GM18520 (cell line): ENCODE measurements around the gene CELA3B.
"Not testable (repeated sequence)": the region's sequence is repeated elsewhere in the genome, so short reads cannot be mapped to it uniquely, and the experiment has no call there.

Experiments
- ATAC-seq: cut with Tn5 transposase; IDR thresholded peaks from one replicate; pipeline ENCODE4 v1.9.1; 2021; ENCODE audit not compliant: unreplicated experiment

Gene CELA3B

GRCh38 chr1:21974699-21975098 is 2.1 kb upstream of the CELA3B start:
- not testable (repeated sequence) for ATAC-seq

GRCh38 chr1:21975296-21975695 is 1.5 kb upstream of the CELA3B start:
- not testable (repeated sequence) for ATAC-seq

DNA sequence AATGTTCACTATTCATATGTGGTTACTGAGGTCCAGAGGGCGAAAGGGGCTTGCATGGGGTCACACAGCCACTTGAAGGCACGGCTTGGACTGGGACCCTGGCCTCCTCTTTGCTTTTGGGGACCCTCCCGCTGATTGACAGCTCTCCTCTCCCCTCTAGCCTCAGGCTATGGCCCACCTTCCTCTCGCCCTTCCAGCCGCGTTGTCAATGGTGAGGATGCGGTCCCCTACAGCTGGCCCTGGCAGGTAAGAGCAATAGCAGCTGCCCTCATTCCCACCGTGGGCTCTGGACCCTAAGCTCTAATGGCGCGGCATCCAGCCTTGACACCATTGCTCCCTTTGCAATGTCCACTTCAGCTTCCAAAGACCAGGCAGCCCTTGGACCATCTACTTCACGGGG is 1.4 kb downstream of the CELA3B start:
- not testable (repeated sequence) for ATAC-seq

GRCh38 chr1:21980515-21981220 is 3.8 kb downstream of the CELA3B start:
- ATAC-seq, result not testable (repeated sequence)

DNA sequence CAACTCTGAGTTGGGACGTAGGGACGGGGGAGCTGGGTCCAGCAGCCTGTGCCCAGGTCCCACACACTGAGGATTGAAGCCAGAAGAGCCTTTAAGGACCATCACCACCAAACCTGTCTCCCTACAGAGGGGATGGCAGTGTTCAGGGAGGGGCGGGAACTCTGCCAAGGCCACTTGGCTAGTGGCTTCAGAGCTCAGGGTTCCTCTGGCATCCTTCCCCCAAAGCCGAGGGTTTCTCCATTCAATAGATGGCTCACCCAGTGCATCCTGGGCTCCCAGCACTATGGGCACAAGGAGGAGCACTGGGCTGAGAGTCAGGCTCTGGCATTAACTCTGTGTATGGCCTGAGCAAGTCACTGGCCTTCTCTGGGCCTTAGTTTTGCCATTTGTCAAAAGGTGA is 4.4 kb downstream of the CELA3B start:
- ATAC-seq, result not testable (repeated sequence)

- not testable (repeated sequence) for ATAC-seq
Observed at GRCh38 chr1:21982122-21982521, 5.3 kb downstream of the CELA3B start.

GRCh38 chr1:21983539-21983938 is 6.7 kb downstream of the CELA3B start:
- not testable (repeated sequence) for ATAC-seq

DNA sequence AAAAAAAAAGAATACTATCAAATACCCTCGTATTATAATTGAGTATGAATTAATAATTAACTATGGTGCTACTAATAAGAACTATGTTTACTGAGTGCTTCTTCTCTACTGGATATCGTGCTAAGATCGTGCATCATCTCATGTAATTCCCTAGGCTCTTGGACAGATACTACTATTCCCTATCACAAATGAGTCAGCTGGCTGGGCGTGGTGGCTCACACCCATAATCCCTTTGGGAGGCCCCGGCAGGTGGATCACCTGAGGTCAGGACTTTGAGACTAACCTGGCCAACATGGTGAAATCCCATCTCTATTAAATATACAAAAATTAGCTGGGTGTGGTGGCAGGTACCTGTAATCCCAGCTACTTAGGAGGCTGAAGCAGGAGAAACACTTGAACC is 9.1 kb downstream of the CELA3B start:
- ATAC-seq, result not testable (repeated sequence)

- ATAC-seq, result not testable (repeated sequence)
Observed at GRCh38 chr1:21986386-21986785, 9.6 kb downstream of the CELA3B start.

- ATAC-seq, result not testable (repeated sequence)
Observed at GRCh38 chr1:21989672-21990393, 13.0 kb downstream of the CELA3B start.

GRCh38 chr1:21992186-21992585 is 15.4 kb downstream of the CELA3B start:
- ATAC-seq, result not testable (repeated sequence)

- ATAC-seq, result not testable (repeated sequence)
Observed at GRCh38 chr1:21994716-21995115, 17.9 kb downstream of the CELA3B start.

DNA sequence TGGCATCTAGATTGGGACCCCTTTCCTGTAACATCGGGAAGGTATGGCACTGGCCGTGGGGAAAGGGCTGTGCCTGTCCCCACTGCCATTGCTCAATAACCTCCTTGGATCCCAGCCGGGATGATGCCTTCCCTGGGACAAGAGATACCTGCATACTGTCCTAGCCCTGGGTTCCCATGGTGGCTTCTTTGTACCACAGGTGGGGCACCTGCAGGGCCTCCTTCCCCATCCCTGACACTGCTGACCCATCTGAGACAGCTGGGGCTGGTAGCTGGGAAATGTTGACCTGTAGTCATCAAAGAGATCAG is 19.8 kb downstream of the CELA3B start:
- not testable (repeated sequence) for ATAC-seq

DNA sequence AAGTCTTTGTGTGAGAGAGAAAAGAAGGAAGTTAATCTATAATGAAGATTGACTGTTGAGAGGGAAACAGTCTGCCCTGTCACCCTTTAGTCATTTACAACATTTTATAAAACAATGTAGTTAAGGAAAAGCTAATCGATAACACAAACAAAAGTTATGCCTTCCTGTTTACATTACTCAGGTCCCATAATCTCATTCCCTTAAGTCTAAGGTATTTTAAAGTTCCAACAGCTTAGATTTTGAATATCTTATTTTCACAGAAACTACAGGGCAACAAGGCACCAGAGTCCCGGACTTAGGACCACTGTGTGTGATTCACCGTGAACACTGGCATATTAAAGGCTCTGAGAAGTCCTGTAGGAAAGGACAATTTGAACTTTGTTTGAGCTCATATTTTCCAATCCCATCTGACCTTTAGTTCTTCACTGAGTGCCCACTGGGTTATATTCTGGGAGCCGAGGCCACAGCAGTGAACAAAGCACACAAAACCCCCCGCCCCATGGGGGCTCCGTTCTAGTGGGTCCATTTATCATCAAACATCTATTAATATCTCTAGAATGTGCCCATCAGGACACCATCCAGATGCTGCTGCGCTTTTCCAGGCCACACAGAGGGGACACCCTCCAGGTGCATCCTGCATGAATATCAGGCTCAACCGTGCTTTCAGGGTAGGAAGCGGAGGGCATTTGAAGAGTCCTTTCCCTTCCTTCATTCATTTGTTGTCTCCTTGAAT is 21.2 kb downstream of the CELA3B start:
- not testable (repeated sequence) for ATAC-seq

- not testable (repeated sequence) for ATAC-seq
Observed at GRCh38 chr1:21998624-21999294, 21.9 kb downstream of the CELA3B start.

GRCh38 chr1:21999645-22000044 is 22.8 kb downstream of the CELA3B start:
- ATAC-seq, result not testable (repeated sequence)

DNA sequence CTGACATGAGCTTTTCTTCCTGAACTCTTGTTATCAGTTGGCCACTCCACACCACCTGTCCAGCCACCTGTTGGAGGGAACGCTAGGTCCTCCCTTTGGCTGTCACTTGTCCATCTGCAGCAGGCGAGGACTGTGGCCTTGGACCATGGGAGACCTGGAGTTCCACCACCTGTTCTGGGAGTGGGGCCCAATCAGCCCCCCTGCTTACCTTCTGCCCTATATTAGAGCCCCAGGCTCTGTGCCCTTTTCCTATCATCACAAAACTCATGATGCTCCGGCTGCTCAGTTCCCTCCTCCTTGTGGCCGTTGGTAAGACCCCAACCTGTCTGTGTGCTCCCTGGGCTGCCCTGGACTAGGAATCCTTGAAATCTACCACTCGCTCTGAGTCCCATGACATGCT is 24.6 kb downstream of the CELA3B start, which contains the start of gene CELA3A:
CELA3A (plus strand) TSS at position 249 of the 400 bp plus-strand sequence; CDS start at position 267, 18 bp downstream.
- ATAC-seq, result no peak

DNA sequence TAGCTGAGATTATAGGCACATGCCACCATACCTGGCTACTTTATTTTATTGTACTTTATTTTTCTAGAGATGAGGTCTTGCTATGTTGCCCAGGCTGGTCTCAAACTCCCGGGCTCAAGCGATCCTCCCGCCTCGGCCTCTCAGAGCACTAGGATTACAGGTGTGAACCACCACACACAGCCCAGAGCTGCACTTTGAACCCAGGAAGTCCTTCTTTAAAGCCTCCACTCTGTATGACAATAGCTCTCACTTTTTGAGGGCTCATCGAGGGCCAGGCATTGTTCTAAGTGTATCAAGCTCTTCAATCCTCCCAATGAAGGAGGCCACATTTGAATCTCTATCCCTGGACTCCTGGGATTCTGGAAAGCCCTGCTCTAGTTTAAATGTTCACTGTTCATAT is 25.6 kb downstream of the CELA3B start:
- not testable (repeated sequence) for ATAC-seq

DNA sequence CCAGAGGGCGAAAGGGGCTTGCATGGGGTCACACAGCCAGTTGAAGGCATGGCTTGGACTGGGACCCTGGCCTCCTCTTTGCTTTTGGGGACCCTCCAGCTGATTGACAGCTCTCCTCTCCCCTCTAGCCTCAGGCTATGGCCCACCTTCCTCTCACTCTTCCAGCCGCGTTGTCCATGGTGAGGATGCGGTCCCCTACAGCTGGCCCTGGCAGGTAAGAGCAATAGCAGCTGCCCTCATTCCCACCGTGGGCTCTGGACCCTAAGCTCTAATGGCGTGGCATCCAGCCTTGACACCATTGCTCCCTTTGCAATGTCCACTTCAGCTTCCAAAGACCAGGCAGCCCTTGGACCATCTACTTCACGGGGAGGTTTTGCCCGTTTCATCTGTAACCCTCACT is 26.1 kb downstream of the CELA3B start:
- not testable (repeated sequence) for ATAC-seq

DNA sequence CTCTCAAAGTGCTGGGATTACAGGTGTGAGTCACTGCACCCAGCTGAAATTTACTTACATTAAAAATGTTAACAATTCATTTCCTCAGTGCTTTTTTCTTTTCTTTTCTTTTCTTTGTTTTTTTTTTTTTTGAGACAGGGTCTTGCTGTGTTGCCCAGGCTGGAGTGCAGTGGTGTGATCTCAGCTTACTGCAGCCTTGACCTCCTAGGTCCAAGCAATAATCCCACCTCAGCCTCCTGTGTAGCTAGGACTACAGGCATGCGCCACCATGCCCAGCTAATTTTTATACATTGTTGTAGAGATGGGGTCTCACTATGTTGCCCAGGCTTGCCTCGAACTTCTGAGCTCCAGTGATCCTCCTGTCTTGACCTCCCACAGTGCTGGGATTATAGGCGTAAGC is 27.1 kb downstream of the CELA3B start:
- ATAC-seq, result not testable (repeated sequence)
